ENCODE results near the gene SETBP1.

SETBP1 gene

GRCh38 chr18:44793685-44794084 is 113.0 kb downstream of the SETBP1 start:
- Histone ChIP-seq H3K4me1 (ENCODE audit: control insufficient read depth, insufficient read depth, low read length) (peaks cover 24% of the 10 kb centered on the region), H3K27ac (ENCODE audit: extremely low read depth, low read depth, low read length) (no peak overlapping the region), H3K4me3 (ENCODE audit: low read depth, low read length) (no peak overlapping the region), H3K9me3 (ENCODE audit: control insufficient read depth, insufficient read depth, low read depth, low read length) (no peaks in the 10 kb centered on the region), H3K36me3 (ENCODE audit: control insufficient read depth in 2 of 2, insufficient read depth in 1 of 2, low read length in 2 of 2) (no peaks in the 10 kb centered on the region)
- TF ChIP-seq GLIS2 (tag by site-specific recombination; IDR thresholded peaks at IDR 0.05) = no peak
- no peak for TF ChIP-seq ZNF292 (tag by site-specific recombination; IDR thresholded peaks at IDR 0.05; ENCODE audit: borderline replicate concordance, low read depth)
- TF ChIP-seq SALL2 (tag by site-specific recombination; IDR thresholded peaks at IDR 0.05; ENCODE audit: borderline replicate concordance) = no peak
- TF ChIP-seq, protein P1, sequence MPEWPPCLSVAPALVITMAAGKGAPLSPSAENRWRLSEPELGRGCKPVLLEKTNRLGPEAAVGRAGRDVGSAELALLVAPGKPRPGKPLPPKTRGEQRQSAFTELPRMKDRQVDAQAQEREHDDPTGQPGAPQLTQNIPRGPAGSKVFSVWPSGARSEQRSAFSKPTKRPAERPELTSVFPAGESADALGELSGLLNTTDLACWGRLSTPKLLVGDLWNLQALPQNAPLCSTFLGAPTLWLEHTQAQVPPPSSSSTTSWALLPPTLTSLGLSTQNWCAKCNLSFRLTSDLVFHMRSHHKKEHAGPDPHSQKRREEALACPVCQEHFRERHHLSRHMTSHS (tag by site-specific recombination; IDR thresholded peaks at IDR 0.05) = no peak
- TF ChIP-seq, protein P2, sequence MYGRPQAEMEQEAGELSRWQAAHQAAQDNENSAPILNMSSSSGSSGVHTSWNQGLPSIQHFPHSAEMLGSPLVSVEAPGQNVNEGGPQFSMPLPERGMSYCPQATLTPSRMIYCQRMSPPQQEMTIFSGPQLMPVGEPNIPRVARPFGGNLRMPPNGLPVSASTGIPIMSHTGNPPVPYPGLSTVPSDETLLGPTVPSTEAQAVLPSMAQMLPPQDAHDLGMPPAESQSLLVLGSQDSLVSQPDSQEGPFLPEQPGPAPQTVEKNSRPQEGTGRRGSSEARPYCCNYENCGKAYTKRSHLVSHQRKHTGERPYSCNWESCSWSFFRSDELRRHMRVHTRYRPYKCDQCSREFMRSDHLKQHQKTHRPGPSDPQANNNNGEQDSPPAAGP (tag by site-specific recombination; IDR thresholded peaks at IDR 0.05) = no peak
- TF ChIP-seq ZXDB (tag by site-specific recombination; IDR thresholded peaks at IDR 0.05) = no peak
- TF ChIP-seq ZNF211 (tag by site-specific recombination; IDR thresholded peaks at IDR 0.05; ENCODE audit: low read depth) = no peak
- no peak for TF ChIP-seq ZNF600 (tag by site-specific recombination; IDR thresholded peaks at IDR 0.05)
- TF ChIP-seq, protein P3, sequence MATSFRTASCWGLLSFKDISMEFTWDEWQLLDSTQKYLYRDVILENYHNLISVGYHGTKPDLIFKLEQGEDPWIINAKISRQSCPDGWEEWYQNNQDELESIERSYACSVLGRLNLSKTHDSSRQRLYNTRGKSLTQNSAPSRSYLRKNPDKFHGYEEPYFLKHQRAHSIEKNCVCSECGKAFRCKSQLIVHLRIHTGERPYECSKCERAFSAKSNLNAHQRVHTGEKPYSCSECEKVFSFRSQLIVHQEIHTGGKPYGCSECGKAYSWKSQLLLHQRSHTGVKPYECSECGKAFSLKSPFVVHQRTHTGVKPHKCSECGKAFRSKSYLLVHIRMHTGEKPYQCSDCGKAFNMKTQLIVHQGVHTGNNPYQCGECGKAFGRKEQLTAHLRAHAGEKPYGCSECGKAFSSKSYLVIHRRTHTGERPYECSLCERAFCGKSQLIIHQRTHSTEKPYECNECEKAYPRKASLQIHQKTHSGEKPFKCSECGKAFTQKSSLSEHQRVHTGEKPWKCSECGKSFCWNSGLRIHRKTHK (tag by site-specific recombination; IDR thresholded peaks at IDR 0.05) = no peak
- no peak for TF ChIP-seq ZFP41 (tag by site-specific recombination; IDR thresholded peaks at IDR 0.05; ENCODE audit: borderline replicate concordance)
- TF ChIP-seq ZNF221 (tag by site-specific recombination; IDR thresholded peaks at IDR 0.05; ENCODE audit: borderline replicate concordance) = no peak
- no peak for TF ChIP-seq ZNF114 (tag by site-specific recombination; IDR thresholded peaks at IDR 0.05)
- no peak for TF ChIP-seq ZNF610 (tag by site-specific recombination; IDR thresholded peaks at IDR 0.05; ENCODE audit: borderline replicate concordance)
- CTCF ChIA-PET = no interaction called here
- POLR2A ChIA-PET = no interaction called here

DNA sequence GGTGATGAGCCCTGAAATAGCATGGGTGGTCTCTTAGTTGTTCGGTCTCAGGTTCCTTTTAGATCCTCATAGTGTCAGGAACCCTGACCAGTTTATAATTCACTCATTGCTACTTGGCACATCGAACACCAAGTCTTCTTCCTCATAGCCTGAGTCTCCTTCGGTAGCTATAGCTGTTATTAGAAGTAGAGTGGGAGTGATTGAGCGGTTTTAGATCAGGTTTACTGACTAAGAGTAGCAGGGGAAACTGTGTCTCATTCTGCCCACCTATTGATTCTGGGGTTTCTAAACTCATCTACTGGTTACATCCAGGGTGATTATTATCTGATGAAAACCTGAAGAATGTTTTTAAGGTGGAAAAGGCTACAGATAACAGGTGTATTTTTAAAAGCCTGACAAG is 114.6 kb downstream of the SETBP1 start:
- Histone ChIP-seq H3K36me3 (ENCODE audit: control insufficient read depth in 2 of 2, insufficient read depth in 1 of 2, low read length in 2 of 2) (no peaks in the 10 kb centered on the region), H3K27ac (ENCODE audit: extremely low read depth, low read depth, low read length) (no peak overlapping the region), H3K9me3 (ENCODE audit: control insufficient read depth, insufficient read depth, low read depth, low read length) (no peaks in the 10 kb centered on the region), H3K4me1 (ENCODE audit: control insufficient read depth, insufficient read depth, low read length) (peaks cover 9% of the 10 kb centered on the region), H3K4me3 (ENCODE audit: low read depth, low read length) (no peak overlapping the region)
- TF ChIP-seq ZNF544 (tag by site-specific recombination; IDR thresholded peaks at IDR 0.05) = no peak
- TF ChIP-seq, protein P4, sequence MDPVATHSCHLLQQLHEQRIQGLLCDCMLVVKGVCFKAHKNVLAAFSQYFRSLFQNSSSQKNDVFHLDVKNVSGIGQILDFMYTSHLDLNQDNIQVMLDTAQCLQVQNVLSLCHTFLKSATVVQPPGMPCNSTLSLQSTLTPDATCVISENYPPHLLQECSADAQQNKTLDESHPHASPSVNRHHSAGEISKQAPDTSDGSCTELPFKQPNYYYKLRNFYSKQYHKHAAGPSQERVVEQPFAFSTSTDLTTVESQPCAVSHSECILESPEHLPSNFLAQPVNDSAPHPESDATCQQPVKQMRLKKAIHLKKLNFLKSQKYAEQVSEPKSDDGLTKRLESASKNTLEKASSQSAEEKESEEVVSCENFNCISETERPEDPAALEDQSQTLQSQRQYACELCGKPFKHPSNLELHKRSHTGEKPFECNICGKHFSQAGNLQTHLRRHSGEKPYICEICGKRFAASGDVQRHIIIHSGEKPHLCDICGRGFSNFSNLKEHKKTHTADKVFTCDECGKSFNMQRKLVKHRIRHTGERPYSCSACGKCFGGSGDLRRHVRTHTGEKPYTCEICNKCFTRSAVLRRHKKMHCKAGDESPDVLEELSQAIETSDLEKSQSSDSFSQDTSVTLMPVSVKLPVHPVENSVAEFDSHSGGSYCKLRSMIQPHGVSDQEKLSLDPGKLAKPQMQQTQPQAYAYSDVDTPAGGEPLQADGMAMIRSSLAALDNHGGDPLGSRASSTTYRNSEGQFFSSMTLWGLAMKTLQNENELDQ (tag by site-specific recombination; IDR thresholded peaks at IDR 0.05; ENCODE audit: low read depth) = no peak
- no peak for TF ChIP-seq ZNF549 (tag by site-specific recombination; IDR thresholded peaks at IDR 0.05)
- TF ChIP-seq YY2 (tag by site-specific recombination; IDR thresholded peaks at IDR 0.05) = no peak
- POLR2A ChIA-PET = no interaction called here
- CTCF ChIA-PET = interaction anchor here (1.2 kb wide), 1 partner anchor 11 kb away, joined by 5 read pairs; no protein-coding TSS in a partner anchor
